Osteoblast (primary cell): ENCODE measurements around the gene AMPD3. TPM values are rescaled to one million over a fixed set of nuclear protein-coding genes. Genes with fewer than 3 reads are reported as not detected.
A peak's percentile ranks its signal among the peaks of the same experiment; 100 is the strongest.

Experiments used
- DNase-seq: peaks from one replicate; pipeline ENCODE4 v3.0.0; 2011; ENCODE audit warnings: low spot score, mixed read lengths; ENCODE audit not compliant: insufficient read length; ENCODE audit errors: missing footprints
- H2AFZ ChIP-seq: 2 replicates; pipeline ENCODE4 v1.6.0; 2011; ENCODE audit warnings: mild to moderate bottlenecking, low read length
- H3K27ac ChIP-seq: 2 replicates; pipeline ENCODE4 v1.5.1; 2011; ENCODE audit warnings: mild to moderate bottlenecking, low read depth, low read length, moderate library complexity
- H3K27me3 ChIP-seq: 2 replicates; pipeline ENCODE4 v1.6.0; 2012; ENCODE audit warnings: mild to moderate bottlenecking, control low read depth, inconsistent platforms, low read length, moderate library complexity; ENCODE audit not compliant: insufficient read depth
- H3K36me3 ChIP-seq: 2 replicates; pipeline ENCODE4 v1.5.1; 2011; ENCODE audit warnings: mild to moderate bottlenecking, low read length, control low read depth, moderate library complexity; ENCODE audit not compliant: insufficient read depth
- H3K4me1 ChIP-seq: 2 replicates; pipeline ENCODE4 v1.5.1; 2011; ENCODE audit warnings: mild to moderate bottlenecking, low read length, control low read depth, moderate library complexity; ENCODE audit not compliant: insufficient read depth
- H3K4me2 ChIP-seq: 2 replicates; pipeline ENCODE4 v1.6.0; 2011; ENCODE audit warnings: mild to moderate bottlenecking, low read length; ENCODE audit not compliant: insufficient read depth
- H3K4me3 ChIP-seq: fragments of 200-600 bp; sonication (generic); 3 replicates; pipeline ENCODE4 v1.5.1; 2012; ENCODE audit warnings: mild to moderate bottlenecking, low read length, inconsistent platforms; ENCODE audit not compliant: insufficient read depth
- H3K79me2 ChIP-seq: 2 replicates; pipeline ENCODE4 v1.6.0; 2012; ENCODE audit warnings: mild to moderate bottlenecking, low read length, control low read depth, inconsistent platforms; ENCODE audit not compliant: insufficient read depth
- H3K9me3 ChIP-seq: 2 replicates; pipeline ENCODE4 v1.5.1; 2011; ENCODE audit warnings: low read depth, low read length, control low read depth
- H4K20me1 ChIP-seq: 2 replicates; pipeline ENCODE4 v1.6.0; 2012; ENCODE audit warnings: mild to moderate bottlenecking, low read length, control low read depth; ENCODE audit not compliant: insufficient read depth
- total RNA-seq: library from RNA; depleted of rRNA; stranded (reverse); fragments of >200 nt; gene quantifications from 2 replicates; pipeline ENCODE4 v1.2.3, GENCODE V29; 2012
- TF ChIP-seq, protein P1 (sequence below): IDR thresholded peaks from 2 replicates; pipeline ENCODE4 v1.5.1; 2011; ENCODE audit warnings: mild to moderate bottlenecking, low read depth, low read length, moderate library complexity; ENCODE audit errors: extremely low read depth

AMPD3 gene
- total RNA-seq, 1 donor: 3.6 TPM

DNA sequence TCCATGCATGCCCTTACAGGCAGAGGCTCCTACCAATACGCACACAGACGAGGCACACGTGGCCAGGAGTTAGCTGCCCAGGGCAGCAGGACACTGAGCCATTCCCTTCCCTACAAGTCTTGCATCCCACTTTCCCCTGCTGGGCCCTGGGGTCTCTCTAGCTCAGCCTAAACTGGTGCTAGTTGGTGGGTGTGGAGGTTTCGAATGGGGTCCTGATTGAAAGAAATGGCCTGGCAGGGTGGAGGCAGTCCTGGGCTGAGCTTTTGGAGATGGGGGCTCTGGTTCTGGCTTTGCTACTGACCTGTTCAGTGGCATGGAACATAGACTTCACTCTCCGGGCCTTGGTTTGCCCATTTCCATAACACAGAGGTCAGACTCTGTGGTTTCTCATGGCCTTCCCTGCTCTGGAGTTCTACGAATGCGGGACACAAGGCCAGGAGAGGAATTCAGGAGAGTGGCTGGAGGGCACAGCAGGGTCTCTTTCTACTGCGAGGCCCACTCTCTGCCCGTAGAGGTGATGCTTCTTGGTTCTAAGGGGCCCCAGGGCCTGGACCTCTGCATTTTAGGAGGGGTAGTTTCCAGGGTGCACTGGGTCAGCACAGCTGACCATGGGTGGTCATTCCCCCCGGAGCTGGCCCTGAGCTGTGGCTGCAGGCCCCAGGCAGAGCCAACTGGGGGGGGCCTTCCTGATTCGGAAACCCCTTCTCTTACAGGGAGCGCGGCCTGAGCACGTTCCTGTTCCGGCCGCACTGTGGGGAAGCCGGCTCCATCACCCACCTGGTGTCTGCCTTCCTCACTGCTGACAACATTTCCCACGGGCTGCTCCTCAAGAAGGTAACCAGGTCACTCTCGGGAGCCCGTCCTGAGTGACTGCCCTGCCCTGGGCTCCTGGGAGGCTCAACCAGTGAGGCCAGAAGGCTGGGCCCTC is 46.0 kb downstream of the AMPD3 start:
- no peaks in the 10 kb centered on the region for H3K9me3 ChIP-seq
- H3K79me2 ChIP-seq: no peaks in the 10 kb centered on the region
- H3K4me2 ChIP-seq: no peak overlapping the region
- no peak for DNase-seq
- no peak overlapping the region for H3K4me3 ChIP-seq
- H3K36me3 ChIP-seq: peaks cover 30% of the 10 kb centered on the region
- H3K4me1 ChIP-seq: peaks cover 3% of the 10 kb centered on the region
- no peaks in the 10 kb centered on the region for H3K27me3 ChIP-seq
- TF ChIP-seq, protein P1, sequence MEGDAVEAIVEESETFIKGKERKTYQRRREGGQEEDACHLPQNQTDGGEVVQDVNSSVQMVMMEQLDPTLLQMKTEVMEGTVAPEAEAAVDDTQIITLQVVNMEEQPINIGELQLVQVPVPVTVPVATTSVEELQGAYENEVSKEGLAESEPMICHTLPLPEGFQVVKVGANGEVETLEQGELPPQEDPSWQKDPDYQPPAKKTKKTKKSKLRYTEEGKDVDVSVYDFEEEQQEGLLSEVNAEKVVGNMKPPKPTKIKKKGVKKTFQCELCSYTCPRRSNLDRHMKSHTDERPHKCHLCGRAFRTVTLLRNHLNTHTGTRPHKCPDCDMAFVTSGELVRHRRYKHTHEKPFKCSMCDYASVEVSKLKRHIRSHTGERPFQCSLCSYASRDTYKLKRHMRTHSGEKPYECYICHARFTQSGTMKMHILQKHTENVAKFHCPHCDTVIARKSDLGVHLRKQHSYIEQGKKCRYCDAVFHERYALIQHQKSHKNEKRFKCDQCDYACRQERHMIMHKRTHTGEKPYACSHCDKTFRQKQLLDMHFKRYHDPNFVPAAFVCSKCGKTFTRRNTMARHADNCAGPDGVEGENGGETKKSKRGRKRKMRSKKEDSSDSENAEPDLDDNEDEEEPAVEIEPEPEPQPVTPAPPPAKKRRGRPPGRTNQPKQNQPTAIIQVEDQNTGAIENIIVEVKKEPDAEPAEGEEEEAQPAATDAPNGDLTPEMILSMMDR: no peak
- no peak overlapping the region for H3K27ac ChIP-seq
- no peaks in the 10 kb centered on the region for H4K20me1 ChIP-seq
- no peak overlapping the region for H2AFZ ChIP-seq

DNA sequence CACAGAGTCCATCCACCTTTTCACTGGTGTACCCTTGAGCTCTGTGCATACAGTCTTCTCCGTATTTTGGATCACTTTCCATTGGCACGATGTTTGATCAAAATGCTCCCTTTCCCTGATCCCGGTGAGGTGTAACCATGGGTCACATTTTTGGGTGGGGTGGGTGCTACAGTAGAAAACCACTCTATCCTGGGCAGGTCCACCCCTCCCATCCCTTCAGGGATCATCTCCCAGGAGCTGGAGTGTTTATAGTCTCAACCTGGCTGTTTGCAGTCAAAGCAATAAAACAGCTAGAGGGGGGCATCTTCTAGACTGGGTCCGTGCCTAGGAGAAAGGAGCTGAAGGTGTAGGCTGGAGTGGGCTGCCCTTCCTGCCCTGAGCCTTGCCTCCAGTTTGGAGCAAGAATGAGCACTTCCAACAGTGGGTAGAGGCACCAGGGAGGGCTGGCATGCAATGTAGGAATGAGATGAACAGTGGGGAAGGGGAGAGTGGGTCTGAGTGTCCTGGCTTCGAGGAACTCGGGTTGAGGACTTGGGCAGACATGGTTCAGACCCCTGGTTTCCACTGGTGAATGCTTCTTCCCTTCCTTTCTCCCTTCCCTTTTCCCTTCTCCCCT is 47.1 kb downstream of the AMPD3 start:
- Histone ChIP-seq H3K27me3 (no peaks in the 10 kb centered on the region), H3K36me3 (peaks cover 27% of the 10 kb centered on the region), H3K27ac (no peak overlapping the region), H2AFZ (no peak overlapping the region), H3K4me3 (no peak overlapping the region), H3K4me1 (peaks cover 3% of the 10 kb centered on the region), H3K9me3 (no peaks in the 10 kb centered on the region), H4K20me1 (no peaks in the 10 kb centered on the region), H3K4me2 (no peak overlapping the region), H3K79me2 (no peaks in the 10 kb centered on the region)
- DNase-seq: no peak
- TF ChIP-seq, protein P1: no peak

DNA sequence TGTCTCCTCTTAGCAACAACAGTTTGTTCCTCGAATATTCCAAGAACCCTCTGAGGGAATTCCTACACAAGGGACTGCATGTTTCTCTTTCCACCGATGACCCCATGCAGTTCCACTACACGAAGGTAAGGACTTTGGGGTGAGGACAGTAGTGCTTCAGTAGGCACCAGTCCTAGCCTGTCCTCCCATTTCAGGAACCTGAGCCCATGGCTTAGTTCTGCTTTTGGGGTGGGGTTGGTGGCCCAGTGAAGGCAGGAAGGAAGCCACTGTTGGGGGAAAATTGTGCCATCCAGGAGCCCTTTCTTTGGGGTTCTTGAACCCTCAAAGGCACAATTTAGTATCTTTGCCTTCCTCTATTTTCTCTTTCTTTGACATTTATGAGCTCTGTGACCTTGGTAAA is 47.7 kb downstream of the AMPD3 start:
- no peaks in the 10 kb centered on the region for H4K20me1 ChIP-seq
- H3K27me3 ChIP-seq: no peaks in the 10 kb centered on the region
- H3K36me3 ChIP-seq: peaks cover 27% of the 10 kb centered on the region
- peaks cover 3% of the 10 kb centered on the region for H3K4me1 ChIP-seq
- H3K9me3 ChIP-seq: no peaks in the 10 kb centered on the region
- TF ChIP-seq, protein P1: no peak
- H3K4me2 ChIP-seq: no peak overlapping the region
- H2AFZ ChIP-seq: no peak overlapping the region
- H3K4me3 ChIP-seq: no peak overlapping the region
- no peak overlapping the region for H3K27ac ChIP-seq
- H3K79me2 ChIP-seq: no peaks in the 10 kb centered on the region
- DNase-seq: no peak

DNA sequence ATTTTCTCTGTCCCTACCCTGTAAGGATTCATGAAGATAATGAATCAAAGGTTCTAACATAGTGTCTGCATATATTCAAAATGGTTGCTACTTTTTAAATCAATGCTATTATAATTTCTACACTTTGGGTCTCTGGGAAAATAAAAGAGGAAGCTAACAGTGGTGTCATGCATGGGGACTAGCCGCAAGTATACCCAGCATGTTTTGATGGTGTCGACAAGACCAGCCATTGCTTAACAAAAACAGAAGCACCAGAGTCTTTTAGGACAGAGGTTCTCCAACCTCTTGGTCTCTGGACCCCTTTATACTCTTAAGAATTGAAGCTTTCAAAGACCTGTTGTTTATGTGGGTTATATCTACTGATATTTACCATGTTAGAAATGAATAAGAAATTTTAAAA is 48.2 kb downstream of the AMPD3 start:
- H3K4me2 ChIP-seq: no peak overlapping the region
- H2AFZ ChIP-seq: no peak overlapping the region
- DNase-seq: peak; percentile 56
- H3K4me1 ChIP-seq: peaks cover 3% of the 10 kb centered on the region
- TF ChIP-seq, protein P1: no peak
- H3K79me2 ChIP-seq: no peaks in the 10 kb centered on the region
- no peaks in the 10 kb centered on the region for H4K20me1 ChIP-seq
- no peaks in the 10 kb centered on the region for H3K27me3 ChIP-seq
- H3K9me3 ChIP-seq: no peaks in the 10 kb centered on the region
- H3K4me3 ChIP-seq: no peak overlapping the region
- no peak overlapping the region for H3K27ac ChIP-seq
- peaks cover 27% of the 10 kb centered on the region for H3K36me3 ChIP-seq
